Upper lobe of left lung (tissue), 6 donors: ENCODE measurements around the gene ARHGEF38. TPM values are rescaled to one million over a fixed set of nuclear protein-coding genes. Genes with fewer than 3 reads are reported as not detected.
A peak's percentile ranks its signal among the peaks of the same experiment; 100 is the strongest.

Source experiments
- ATAC-seq, 2 donors: fragments of 200-7000 bp; cut with Tn5 transposase; one replicate each; pipeline ENCODE4 v1.9.1; 2022; ENCODE audit warnings: mild to moderate bottlenecking in 2 of 2, moderate library complexity in 2 of 2; ENCODE audit not compliant: low FRiP score in 2 of 2
- DNase-seq, 2 donors: peaks; one replicate each; pipeline ENCODE4 v3.0.0-alpha.2; 2019 to 2020
- H3K27ac ChIP-seq, 4 donors: fragments of 200-600 bp; sonication (generic); one replicate each; pipeline ENCODE4 v1.5.1; 2016 to 2019
- H3K27me3 ChIP-seq, 4 donors: fragments of 200-600 bp; sonication (generic); one replicate each; pipeline ENCODE4 v1.5.1; 2017 to 2019
- H3K36me3 ChIP-seq, 4 donors: fragments of 200-600 bp; sonication (generic); one replicate each; pipeline ENCODE4 v1.5.1; 2016 to 2019
- H3K4me1 ChIP-seq, 4 donors: fragments of 200-600 bp; sonication (generic); one replicate each; pipeline ENCODE4 v1.5.1; 2018 to 2019
- H3K4me3 ChIP-seq, 4 donors: fragments of 200-600 bp; sonication (generic); one replicate each; pipeline ENCODE4 v1.5.1; 2017 to 2019; ENCODE audit warnings: mild to moderate bottlenecking in 2 of 4, moderate library complexity in 1 of 4
- H3K9me3 ChIP-seq, 4 donors: fragments of 200-600 bp; sonication (generic); one replicate each; pipeline ENCODE4 v1.5.1; 2018 to 2019
- EP300 ChIP-seq, 4 donors: sonication (generic); formaldehyde crosslinking; IDR thresholded peaks; one replicate each; pipeline ENCODE4 v1.5.1; 2017; ENCODE audit warnings: antibody characterized with exemption in 4 of 4, control low read depth in 2 of 4
- POLR2A ChIP-seq, 4 donors: fragments of 450-650 bp; IDR thresholded peaks; one replicate each; pipeline ENCODE4 v1.5.1; 2016 to 2017; ENCODE audit warnings: antibody characterized with exemption in 4 of 4, mild to moderate bottlenecking in 2 of 4
- POLR2AphosphoS5 ChIP-seq, 2 donors: sonication (generic); formaldehyde crosslinking; IDR thresholded peaks; one replicate each; pipeline ENCODE4 v1.5.1; 2017; ENCODE audit warnings: antibody characterized with exemption in 2 of 2
- WGBS, 2 donors: methylation state at CpG; one replicate each; pipeline ENCODE4 v1.1.5; 2017 to 2018; 5-methylcytosine and 5-hydroxymethylcytosine counted together
- total RNA-seq, 6 donors: library from RNA; depleted of rRNA in 4 of 6; stranded (reverse); fragments of >200 nt in 4 of 6; gene quantifications; one replicate each; pipeline versions ENCODE4 v1.1.0 to v1.2.1, GENCODE V29; 2016 to 2021
- TF ChIP-seq, protein P1 (sequence below), 6 experiments: fragments of 450-650 bp in 4 of 6; fragments of 200-600 bp in 2 of 6; sonication (generic) in 2 of 6; IDR thresholded peaks; one replicate each; pipeline ENCODE4 v1.5.1; 2016 to 2019; ENCODE audit warnings: antibody characterized with exemption in 6 of 6
- donor health status: DM: no; HTN: no; CAD: no; lungs with moderate emphysema.
- donor health status: DM: no; HTN: yes; CAD: no; lungs with severe emphysema.

Gene ARHGEF38
- total RNA-seq, 6 donors from 2014 or later, result 5.9 to 35.4 (median 19.6) TPM

DNA sequence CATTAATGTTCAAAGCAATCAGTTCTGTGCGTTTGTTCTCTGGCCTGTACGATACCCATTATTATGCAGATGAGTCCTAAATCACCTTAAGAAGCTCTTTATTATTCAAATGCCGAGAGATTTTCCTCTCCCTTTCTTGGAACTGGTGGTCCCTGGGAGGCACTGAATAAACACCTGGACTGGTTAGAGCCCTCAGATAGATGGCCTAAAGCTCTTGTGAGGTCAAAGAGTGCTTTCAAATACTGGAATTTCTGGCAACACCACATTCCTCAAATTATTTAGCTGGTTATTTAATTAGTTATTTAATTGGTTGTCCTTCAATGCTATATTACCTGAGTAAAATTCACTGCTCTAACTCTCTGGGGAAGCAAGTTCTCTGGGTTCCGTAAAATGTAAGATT lies 3.0 kb downstream of the ARHGEF38 start:
- peak overlapping the region in 3 of 4 donors; percentile 54 to 86 (median 76) for H3K27ac ChIP-seq
- WGBS, 2 donors, result 41 to 53% methylated on average over 4 of the region's 4 CpGs
- TF ChIP-seq POLR2A (IDR thresholded peaks at IDR 0.05), result peak in 1 of 4 donors; percentile 49
- no peak for TF ChIP-seq EP300 (IDR thresholded peaks at IDR 0.05)

DNA sequence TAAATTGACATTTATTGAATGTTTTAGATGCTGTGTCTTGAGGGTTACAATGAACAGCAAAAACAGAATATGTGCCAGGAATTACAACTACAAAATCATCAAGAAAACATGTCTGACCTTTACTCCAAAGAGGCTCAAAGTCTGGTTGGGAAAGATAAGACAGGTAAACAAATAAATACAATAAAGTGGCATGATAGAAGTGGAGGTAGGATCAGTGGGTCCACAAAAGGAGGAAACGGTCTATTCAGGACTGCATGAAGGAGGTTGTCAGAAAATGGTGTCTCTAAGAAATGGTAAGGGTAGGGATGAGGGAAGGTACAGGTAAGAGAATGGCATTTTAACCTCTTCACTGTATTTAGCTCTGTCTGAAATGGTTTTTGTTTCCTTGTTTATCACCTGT lies 3.8 kb downstream of the ARHGEF38 start:
- peak overlapping the region in 2 of 4 donors; percentile 12 to 76 for H3K27ac ChIP-seq
- TF ChIP-seq EP300 (IDR thresholded peaks at IDR 0.05), result no peak
- no peak for TF ChIP-seq POLR2A (IDR thresholded peaks at IDR 0.05)
- no peak for TF ChIP-seq POLR2AphosphoS5 (IDR thresholded peaks at IDR 0.05)
- TF ChIP-seq, protein P1, sequence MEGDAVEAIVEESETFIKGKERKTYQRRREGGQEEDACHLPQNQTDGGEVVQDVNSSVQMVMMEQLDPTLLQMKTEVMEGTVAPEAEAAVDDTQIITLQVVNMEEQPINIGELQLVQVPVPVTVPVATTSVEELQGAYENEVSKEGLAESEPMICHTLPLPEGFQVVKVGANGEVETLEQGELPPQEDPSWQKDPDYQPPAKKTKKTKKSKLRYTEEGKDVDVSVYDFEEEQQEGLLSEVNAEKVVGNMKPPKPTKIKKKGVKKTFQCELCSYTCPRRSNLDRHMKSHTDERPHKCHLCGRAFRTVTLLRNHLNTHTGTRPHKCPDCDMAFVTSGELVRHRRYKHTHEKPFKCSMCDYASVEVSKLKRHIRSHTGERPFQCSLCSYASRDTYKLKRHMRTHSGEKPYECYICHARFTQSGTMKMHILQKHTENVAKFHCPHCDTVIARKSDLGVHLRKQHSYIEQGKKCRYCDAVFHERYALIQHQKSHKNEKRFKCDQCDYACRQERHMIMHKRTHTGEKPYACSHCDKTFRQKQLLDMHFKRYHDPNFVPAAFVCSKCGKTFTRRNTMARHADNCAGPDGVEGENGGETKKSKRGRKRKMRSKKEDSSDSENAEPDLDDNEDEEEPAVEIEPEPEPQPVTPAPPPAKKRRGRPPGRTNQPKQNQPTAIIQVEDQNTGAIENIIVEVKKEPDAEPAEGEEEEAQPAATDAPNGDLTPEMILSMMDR (IDR thresholded peaks at IDR 0.05), result no peak
- DNase-seq, result no peak
- no peaks in the 10 kb centered on the region for H3K27me3 ChIP-seq
- no peaks in the 10 kb centered on the region for H3K36me3 ChIP-seq
- WGBS, 2 donors, result 56 to 65% methylated on average over 1 of the region's 1 CpG
- H3K4me3 ChIP-seq, result no peak overlapping the region
- no peak for ATAC-seq
- H3K9me3 ChIP-seq, result no peaks in the 10 kb centered on the region
- H3K4me1 ChIP-seq, result peaks cover 0 to 11% (median 0%) of the 10 kb centered on the region in 4 donors

More for the DNA sequence above, 3.0 kb downstream of the ARHGEF38 start:
- ATAC-seq (no peak), DNase-seq (no peak)
- peak overlapping the region in 3 of 4 donors; percentile 31 to 39 (median 38) for H3K4me3 ChIP-seq
- no peaks in the 10 kb centered on the region for H3K27me3 ChIP-seq
- H3K9me3 ChIP-seq, result no peaks in the 10 kb centered on the region
- H3K36me3 ChIP-seq, result no peaks in the 10 kb centered on the region
- H3K4me1 ChIP-seq, result peaks cover 0 to 12% (median 0%) of the 10 kb centered on the region in 4 donors

DNA sequence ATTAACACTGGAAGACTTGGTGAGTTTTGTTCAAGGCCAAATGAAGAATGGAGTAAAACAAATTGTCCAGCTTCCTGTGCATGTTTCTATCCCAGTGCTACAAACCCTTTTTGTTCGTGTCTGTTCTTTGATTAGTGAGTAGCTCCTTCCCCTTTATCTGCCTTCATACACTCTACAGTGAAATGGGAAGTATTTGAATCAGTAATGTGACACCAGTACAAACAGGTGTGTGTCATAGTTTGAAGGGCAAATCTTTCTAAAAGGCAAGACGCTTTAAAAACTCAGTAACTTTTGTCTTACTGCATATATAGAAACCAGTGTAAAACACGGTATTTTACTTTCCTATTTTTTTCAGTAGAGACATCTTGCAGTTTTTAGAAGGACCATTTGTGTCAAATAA lies 5.9 kb downstream of the ARHGEF38 start:
- ATAC-seq (no peak), DNase-seq (no peak)

DNA sequence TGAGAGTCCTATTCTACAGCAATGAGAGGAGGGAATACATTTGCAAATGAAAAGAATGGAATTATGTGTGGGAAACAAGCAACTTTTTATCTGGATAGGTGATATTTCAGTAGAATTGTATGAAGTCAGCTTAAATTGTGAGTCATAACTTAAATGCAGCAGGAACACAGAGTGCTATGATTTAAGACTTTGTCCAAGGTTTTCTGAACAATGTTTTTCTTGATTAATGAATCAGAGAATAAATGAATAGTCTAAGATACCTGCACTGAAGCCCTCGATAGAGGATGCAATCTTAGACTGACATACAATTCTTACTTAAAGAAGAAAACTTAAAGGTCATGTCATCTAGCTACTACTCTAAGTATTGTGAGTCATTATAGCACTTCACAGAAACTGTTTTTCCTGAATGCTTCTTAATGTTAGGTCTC lies 8.0 kb downstream of the ARHGEF38 start:
- TF ChIP-seq POLR2A (IDR thresholded peaks at IDR 0.05) (no peak), EP300 (IDR thresholded peaks at IDR 0.05) (no peak), POLR2AphosphoS5 (IDR thresholded peaks at IDR 0.05) (no peak)
- TF ChIP-seq, protein P1 (IDR thresholded peaks at IDR 0.05), result no peak
- no peak for DNase-seq
- H3K27ac ChIP-seq, result no peak overlapping the region
- ATAC-seq, result no peak
- 26 to 48% methylated on average over 1 of the region's 1 CpG for WGBS, 2 donors
- peaks cover 0 to 7% (median 3%) of the 10 kb centered on the region in 4 donors for H3K4me1 ChIP-seq
- no peak overlapping the region for H3K4me3 ChIP-seq
- no peaks in the 10 kb centered on the region for H3K9me3 ChIP-seq
- H3K27me3 ChIP-seq, result no peaks in the 10 kb centered on the region
- H3K36me3 ChIP-seq, result no peaks in the 10 kb centered on the region

More for the DNA sequence above, 5.9 kb downstream of the ARHGEF38 start:
- 38 to 41% methylated on average over 3 of the region's 3 CpGs for WGBS, 2 donors
- no peaks in the 10 kb centered on the region for H3K9me3 ChIP-seq
- no peak overlapping the region for H3K4me3 ChIP-seq
- H3K27ac ChIP-seq, result no peak overlapping the region
- H3K4me1 ChIP-seq, result peaks cover 0 to 7% (median 3%) of the 10 kb centered on the region in 4 donors
- H3K27me3 ChIP-seq, result no peaks in the 10 kb centered on the region
- H3K36me3 ChIP-seq, result no peaks in the 10 kb centered on the region
- no peak for TF ChIP-seq EP300 (IDR thresholded peaks at IDR 0.05)
- TF ChIP-seq POLR2A (IDR thresholded peaks at IDR 0.05), result peak in 1 of 4 donors; percentile 35
- TF ChIP-seq, protein P1 (IDR thresholded peaks at IDR 0.05), result no peak

DNA sequence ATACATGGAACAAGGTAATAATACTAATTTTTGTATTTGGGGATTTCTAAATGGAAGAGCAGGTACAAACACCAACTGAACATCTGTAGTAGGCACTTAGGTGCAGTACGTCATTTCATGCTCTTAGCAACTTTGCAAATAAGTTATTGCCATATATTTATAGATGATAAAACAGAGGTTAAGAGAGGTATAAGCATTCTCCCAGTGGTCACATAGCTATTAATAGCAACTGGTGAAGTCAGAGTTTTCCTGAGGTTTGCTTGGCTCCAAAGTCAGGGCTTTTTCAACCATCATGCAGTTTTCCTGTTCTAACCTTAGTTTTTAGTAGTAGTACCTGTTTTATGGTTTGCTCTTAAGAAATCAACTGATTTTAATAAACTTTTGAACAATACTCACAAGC lies 10.9 kb downstream of the ARHGEF38 start:
- Histone ChIP-seq H3K27me3 (no peaks in the 10 kb centered on the region), H3K9me3 (no peaks in the 10 kb centered on the region), H3K4me3 (no peak overlapping the region), H3K4me1 (peaks cover 0 to 7% (median 3%) of the 10 kb centered on the region in 4 donors), H3K27ac (no peak overlapping the region), H3K36me3 (no peaks in the 10 kb centered on the region)
- WGBS, 2 donors, result 70 to 71% methylated on average over 1 of the region's 1 CpG
- ATAC-seq (no peak), DNase-seq (no peak)
- TF ChIP-seq, protein P1 (IDR thresholded peaks at IDR 0.05), result no peak
- TF ChIP-seq EP300 (IDR thresholded peaks at IDR 0.05) (no peak), POLR2A (IDR thresholded peaks at IDR 0.05) (no peak), POLR2AphosphoS5 (IDR thresholded peaks at IDR 0.05) (no peak)
